ENCODE results near the gene ESPN. TPM values are rescaled to one million over a fixed set of nuclear protein-coding genes. Genes with fewer than 3 reads are reported as not detected.
A peak's percentile ranks its signal among the peaks of the same experiment; 100 is the strongest.

The ESPN gene
- total RNA-seq, 1 donor from 2014 or later: 0.18 TPM

GRCh38 chr1:6497867-6498575, 73.4 kb downstream of the ESPN start:
- Mint-ChIP-seq H3K36me3 (ENCODE audit: low read depth) (no peaks in the 10 kb centered on the region), H3K4me1 (peaks cover 10% of the 10 kb centered on the region), H3K27ac (no peak overlapping the region), H3K9me3 (no peaks in the 10 kb centered on the region), H3K27me3 (peaks cover 29% of the 10 kb centered on the region), H3K4me3 (peak overlapping the region; percentile 73)
- ATAC-seq (ENCODE audit: low read depth) (no peak), DNase-seq (no peak)
- ChIA-PET CTCF (no interaction called here), POLR2A (no interaction called here)
- no peak for TF ChIP-seq CTCF (IDR thresholded peaks at IDR 0.05)
- intact Hi-C loops (cut with micrococcal nuclease): no loop called here

- H3K27ac Mint-ChIP-seq: no peak overlapping the region
- ATAC-seq (ENCODE audit: low read depth) (no peak), DNase-seq (no peak)
- TF ChIP-seq CTCF (IDR thresholded peaks at IDR 0.05): no peak
- ChIA-PET POLR2A (no interaction called here), CTCF (no interaction called here)
- no peaks in the 10 kb centered on the region for H3K9me3 Mint-ChIP-seq
- H3K4me1 Mint-ChIP-seq: peaks cover 10% of the 10 kb centered on the region
- H3K27me3 Mint-ChIP-seq: peaks cover 29% of the 10 kb centered on the region
- H3K4me3 Mint-ChIP-seq: no peak overlapping the region
- no peaks in the 10 kb centered on the region for H3K36me3 Mint-ChIP-seq (ENCODE audit: low read depth)
- intact Hi-C loops (cut with micrococcal nuclease): no loop called here
Observed at GRCh38 chr1:6498576-6499111, 74.1 kb downstream of the ESPN start.

GRCh38 chr1:6499296-6499695, 74.7 kb downstream of the ESPN start:
- POLR2A ChIA-PET: no interaction called here
- CTCF ChIA-PET: interaction anchor here (1.3 kb wide), 1 partner anchor 10 kb away, joined by 3 read pairs; no protein-coding TSS in a partner anchor
- H3K4me1 Mint-ChIP-seq: peaks cover 10% of the 10 kb centered on the region
- H3K9me3 Mint-ChIP-seq: no peaks in the 10 kb centered on the region
- no peak overlapping the region for H3K27ac Mint-ChIP-seq
- ATAC-seq (ENCODE audit: low read depth) (no peak), DNase-seq (no peak)
- no peak for TF ChIP-seq CTCF (IDR thresholded peaks at IDR 0.05)
- intact Hi-C loops (cut with micrococcal nuclease): no loop called here
- H3K36me3 Mint-ChIP-seq (ENCODE audit: low read depth): no peaks in the 10 kb centered on the region
- H3K4me3 Mint-ChIP-seq: no peak overlapping the region
- peaks cover 29% of the 10 kb centered on the region for H3K27me3 Mint-ChIP-seq

- ChIA-PET POLR2A (no interaction called here), CTCF (no interaction called here)
- DNase-seq (no peak), ATAC-seq (ENCODE audit: low read depth) (no peak)
- H3K36me3 Mint-ChIP-seq (ENCODE audit: low read depth): no peaks in the 10 kb centered on the region
- no peaks in the 10 kb centered on the region for H3K9me3 Mint-ChIP-seq
- H3K27me3 Mint-ChIP-seq: peaks cover 30% of the 10 kb centered on the region
- no peak for TF ChIP-seq CTCF (IDR thresholded peaks at IDR 0.05)
- no peak overlapping the region for H3K27ac Mint-ChIP-seq
- intact Hi-C loops (cut with micrococcal nuclease): no loop called here
- no peak overlapping the region for H3K4me3 Mint-ChIP-seq
- peaks cover 10% of the 10 kb centered on the region for H3K4me1 Mint-ChIP-seq
Observed at GRCh38 chr1:6500544-6501278, 76.1 kb downstream of the ESPN start.

- ATAC-seq (ENCODE audit: low read depth): no peak
- Mint-ChIP-seq H3K9me3 (no peaks in the 10 kb centered on the region), H3K36me3 (ENCODE audit: low read depth) (no peaks in the 10 kb centered on the region), H3K27ac (no peak overlapping the region), H3K4me1 (peaks cover 10% of the 10 kb centered on the region), H3K4me3 (no peak overlapping the region), H3K27me3 (peaks cover 28% of the 10 kb centered on the region)
- ChIA-PET POLR2A (no interaction called here), CTCF (no interaction called here)
- TF ChIP-seq CTCF (IDR thresholded peaks at IDR 0.05): no peak
- intact Hi-C loops (cut with micrococcal nuclease): no loop called here
- no peak for DNase-seq
Observed at GRCh38 chr1:6501279-6501813, 76.8 kb downstream of the ESPN start.
